B cell (primary cell): Measurements from ENCODE around the gene DCDC2B. TPM values are rescaled to one million over a fixed set of nuclear protein-coding genes. Genes with fewer than 3 reads are reported as not detected.

Experiments used
- ATAC-seq: fragments of 200-7000 bp; cut with Tn5 transposase; one replicate; pipeline ENCODE4 v1.10.0; 2021; ENCODE audit warnings: low read depth, mild to moderate bottlenecking, moderate number of reproducible peaks, moderate library complexity
- CTCF ChIA-PET: fragments of 350-600 bp; sonication (Branson Sonifier 250); formaldehyde crosslinking; loops from one replicate; lab custom pipeline; 2021; ENCODE audit warnings: antibody characterized with exemption, inconsistent platforms; lab: Charles Lee
- POLR2A ChIA-PET: fragments of 350-600 bp; sonication (Branson Sonifier 250); formaldehyde crosslinking; loops from one replicate; lab custom pipeline; 2021; ENCODE audit warnings: antibody characterized with exemption; lab: Charles Lee
- DNase-seq: peaks from one replicate; pipeline ENCODE4 v3.0.0; 2013
- H2AFZ ChIP-seq: 2 replicates; pipeline ENCODE4 v1.6.1; 2012; ENCODE audit warnings: mild to moderate bottlenecking, low read depth, low read length; ENCODE audit not compliant: insufficient read depth, poor library complexity, severe bottlenecking
- H3K27ac ChIP-seq, 2 donors: 1 replicate in 1 of 2; 2 replicates in 1 of 2; pipeline ENCODE4 v1.5.1; 2012 to 2013; ENCODE audit warnings: low read length in 2 of 2, mild to moderate bottlenecking in 2 of 2, moderate library complexity in 1 of 2
- H3K27me3 ChIP-seq, 4 experiments: fragments of 200-600 bp in 1 of 4; sonication (generic) in 1 of 4; replicated peaks in 1 of 4; 1 replicate in 2 of 4; 2 replicates in 2 of 4; pipeline versions ENCODE4 v1.6.1 to v1.7.0; 2013 to 2016; ENCODE audit warnings: low read length in 3 of 4, mild to moderate bottlenecking in 2 of 4, mixed read lengths in 1 of 4, moderate library complexity in 1 of 4; ENCODE audit not compliant: insufficient read depth in 4 of 4, control insufficient read depth in 3 of 4; ENCODE audit errors: control extremely low read depth in 1 of 4
- H3K36me3 ChIP-seq, 2 experiments: replicated peaks in 1 of 2; 1 replicate in 1 of 2; 2 replicates in 1 of 2; pipeline versions ENCODE4 v1.6.1 to v1.7.1; 2013; ENCODE audit warnings: low read length in 1 of 2; ENCODE audit not compliant: insufficient read depth in 2 of 2, control insufficient read depth in 1 of 2; ENCODE audit errors: control extremely low read depth in 1 of 2, extremely low read depth in 1 of 2
- H3K4me1 ChIP-seq, 2 donors: fragments of 200-600 bp in 1 of 2; sonication (generic) in 1 of 2; 1 replicate in 1 of 2; 2 replicates in 1 of 2; pipeline versions ENCODE4 v1.5.1 to v1.6.1; 2013 to 2017; ENCODE audit warnings: low read length in 2 of 2; ENCODE audit not compliant: control insufficient read depth in 2 of 2, insufficient read depth in 2 of 2
- H3K4me2 ChIP-seq: replicated peaks from 2 replicates; pipeline ENCODE3; 2012; ENCODE audit warnings: mild to moderate bottlenecking, low read depth, low read length; ENCODE audit not compliant: poor library complexity, severe bottlenecking
- H3K4me3 ChIP-seq, 5 experiments: fragments of 200-600 bp in 1 of 5; sonication (generic) in 1 of 5; 1 replicate in 3 of 5; 2 replicates in 2 of 5; pipeline versions ENCODE4 v1.5.1 to v1.7.0; 2011 to 2016; ENCODE audit warnings: low read length in 4 of 5, mild to moderate bottlenecking in 4 of 5, low read depth in 2 of 5, control low read depth in 1 of 5, moderate library complexity in 1 of 5; ENCODE audit not compliant: insufficient read depth in 1 of 5; ENCODE audit errors: control extremely low read depth in 1 of 5, extremely low read depth in 1 of 5
- H3K79me2 ChIP-seq: fragments of 200-600 bp; sonication (generic); one replicate; pipeline ENCODE4 v1.6.0; 2016; ENCODE audit warnings: low read length; ENCODE audit not compliant: control insufficient read depth, insufficient read depth
- H3K9ac ChIP-seq: fragments of 200-600 bp; sonication (generic); 2 replicates; pipeline ENCODE4 v1.6.1; 2017; ENCODE audit warnings: mild to moderate bottlenecking, low read length, moderate library complexity
- H3K9me3 ChIP-seq, 3 donors: one replicate each; pipeline versions ENCODE4 v1.6.1 to v1.7.1; 2013; ENCODE audit warnings: low read length in 2 of 3; ENCODE audit not compliant: control insufficient read depth in 2 of 3, insufficient read depth in 1 of 3; ENCODE audit errors: control extremely low read depth in 1 of 3
- H4K20me1 ChIP-seq: 2 replicates; pipeline ENCODE4 v1.6.0; 2012; ENCODE audit warnings: mild to moderate bottlenecking, low read length; ENCODE audit not compliant: insufficient read depth, control insufficient read depth, poor library complexity, severe bottlenecking
- H3K27ac Mint-ChIP-seq: one replicate; pipeline ENCODE4 v1.8.0; 2021; ENCODE audit warnings: mixed read lengths
- H3K27me3 Mint-ChIP-seq: one replicate; pipeline ENCODE4 v1.8.0; 2021; ENCODE audit warnings: mixed read lengths
- H3K4me1 Mint-ChIP-seq: one replicate; pipeline ENCODE4 v1.8.0; 2021; ENCODE audit warnings: mixed read lengths
- H3K4me3 Mint-ChIP-seq: one replicate; pipeline ENCODE4 v1.8.0; 2021; ENCODE audit warnings: mixed read lengths
- H3K9me3 Mint-ChIP-seq: one replicate; pipeline ENCODE4 v1.8.0; 2022; ENCODE audit warnings: mixed read lengths; ENCODE audit not compliant: insufficient read depth
- CTCF ChIP-seq: fragments of 200-600 bp; IDR thresholded peaks from one replicate; pipeline ENCODE4 v1.8.0; 2022; ENCODE audit warnings: antibody characterized with exemption, mild to moderate bottlenecking
- EZH2 ChIP-seq: IDR thresholded peaks from 2 replicates; pipeline ENCODE4 v1.6.1; 2012; ENCODE audit warnings: borderline replicate concordance, low read depth, mild to moderate bottlenecking, moderate library complexity, low read length; ENCODE audit not compliant: insufficient read depth, poor library complexity, severe bottlenecking
- WGBS: methylation state at CpG from one replicate; pipeline ENCODE4 v1.1.5; 2013; ENCODE audit warnings: missing lambda C conversion rate; ENCODE audit not compliant: insufficient coverage; 5-methylcytosine and 5-hydroxymethylcytosine counted together
- intact Hi-C: fragments of 100-400 bp; cut with micrococcal nuclease; formaldehyde crosslinking; loops from one replicate; pipeline ENCODE4 v1.10.0; 2022
- polyA plus RNA-seq: library from polyadenylated mRNA; depleted of rRNA; stranded (reverse); fragments of >200 nt; gene quantifications from 2 replicates; pipeline ENCODE4 v1.2.3, GENCODE V29; 2012
- total RNA-seq, 2 donors: library from RNA; stranded (reverse); fragments of 120-200 nt in 1 of 2; gene quantifications; 1 replicate in 1 of 2; 2 replicates in 1 of 2; pipeline versions ENCODE4 v1.2.3 to v1.2.4, GENCODE V29; 2013 to 2022

Gene DCDC2B
- total and polyA plus RNA-seq, 2 donors (not counting 1 experiment from before 2014, with no cell fraction given) = not detected

GRCh38 chr1:32186077-32186476 lies 22.8 kb upstream of the DCDC2B start:
- Histone ChIP-seq H3K9me3 (no peaks in the 10 kb centered on the region), H3K4me3 (no peak overlapping the region), H2AFZ (no peak overlapping the region), H3K9ac (no peak overlapping the region), H3K4me1 (peaks cover 7 to 12% of the 10 kb centered on the region in 2 donors), H3K4me2 (no peak overlapping the region), H3K27me3 (no peaks in the 10 kb centered on the region), H3K36me3 (peaks cover 0 to 70% of the 10 kb centered on the region in 2 experiments), H3K79me2 (peaks cover 54% of the 10 kb centered on the region), H4K20me1 (peaks cover 44% of the 10 kb centered on the region), H3K27ac (no peak overlapping the region)
- Mint-ChIP-seq H3K27ac (no peak overlapping the region), H3K9me3 (no peaks in the 10 kb centered on the region), H3K4me1 (peaks cover 27% of the 10 kb centered on the region), H3K4me3 (no peak overlapping the region), H3K27me3 (no peaks in the 10 kb centered on the region)
- no peak for DNase-seq
- intact Hi-C loops = no loop called here
- TF ChIP-seq CTCF (no peak), EZH2 (no peak)
- 100% methylated on average over 2 of the region's 2 CpGs for WGBS
- ATAC-seq = no peak
- CTCF ChIA-PET = no interaction called here
- POLR2A ChIA-PET = interaction anchor here (0.5 kb wide), 1 partner anchor 66 kb away, joined by 6 read pairs; no protein-coding TSS in a partner anchor

GRCh38 chr1:32186491-32186890 lies 22.4 kb upstream of the DCDC2B start:
- Histone ChIP-seq H3K4me2 (no peak overlapping the region), H3K27ac (no peak overlapping the region), H3K27me3 (no peaks in the 10 kb centered on the region), H2AFZ (no peak overlapping the region), H3K79me2 (peaks cover 50% of the 10 kb centered on the region), H3K4me1 (peaks cover 3 to 8% of the 10 kb centered on the region in 2 donors), H4K20me1 (peaks cover 39% of the 10 kb centered on the region), H3K4me3 (no peak overlapping the region), H3K36me3 (peaks cover 0 to 71% of the 10 kb centered on the region in 2 experiments), H3K9ac (no peak overlapping the region), H3K9me3 (no peaks in the 10 kb centered on the region)
- Mint-ChIP-seq H3K27ac (no peak overlapping the region), H3K27me3 (no peaks in the 10 kb centered on the region), H3K4me1 (peaks cover 22% of the 10 kb centered on the region), H3K4me3 (no peak overlapping the region), H3K9me3 (no peaks in the 10 kb centered on the region)
- TF ChIP-seq CTCF (no peak), EZH2 (no peak)
- ATAC-seq (no peak), DNase-seq (no peak)
- WGBS = no CpG with 5 or more reads among the region's 2 CpGs
- CTCF ChIA-PET = interaction anchor here (0.7 kb wide), 1 partner anchor 29 kb away, joined by 5 read pairs; no protein-coding TSS in a partner anchor
- POLR2A ChIA-PET = interaction anchor here (0.5 kb wide), 1 partner anchor 66 kb away, joined by 6 read pairs; no protein-coding TSS in a partner anchor
- intact Hi-C loops = no loop called here
